WERI-Rb-1 (cell line): ENCODE measurements around the gene FAAP100.

Experiments
- DNase-seq: peaks from one replicate; pipeline ENCODE4 v3.0.0-alpha.2; 2020
- H3K27ac ChIP-seq: fragments of 250-450 bp; sonication (Bioruptor Pico); 2 replicates; pipeline ENCODE4 v1.5.1; 2020; ENCODE audit warnings: mild to moderate bottlenecking, moderate library complexity
- H3K27me3 ChIP-seq: fragments of 250-450 bp; sonication (Bioruptor Pico); 2 replicates; pipeline ENCODE4 v1.5.1; 2021; ENCODE audit warnings: mild to moderate bottlenecking, low read depth, moderate library complexity; ENCODE audit not compliant: insufficient read depth, severe bottlenecking
- H3K36me3 ChIP-seq: fragments of 250-450 bp; sonication (Bioruptor Pico); 2 replicates; pipeline ENCODE4 v1.5.1; 2020; ENCODE audit warnings: mild to moderate bottlenecking, moderate library complexity
- H3K4me3 ChIP-seq: 2 replicates; pipeline ENCODE4 v1.5.1; 2011; ENCODE audit warnings: low read depth, mild to moderate bottlenecking, control low read depth, low read length
- H3K9me3 ChIP-seq: fragments of 250-450 bp; sonication (Bioruptor Pico); 2 replicates; pipeline ENCODE4 v1.5.1; 2021; ENCODE audit warnings: mild to moderate bottlenecking, moderate library complexity; ENCODE audit not compliant: severe bottlenecking
- TF ChIP-seq, protein P1 (sequence below): IDR thresholded peaks from 2 replicates; pipeline ENCODE4 v1.5.1; 2011; ENCODE audit warnings: low read depth, mild to moderate bottlenecking, control low read depth, inconsistent platforms, low read length

The FAAP100 gene

DNA sequence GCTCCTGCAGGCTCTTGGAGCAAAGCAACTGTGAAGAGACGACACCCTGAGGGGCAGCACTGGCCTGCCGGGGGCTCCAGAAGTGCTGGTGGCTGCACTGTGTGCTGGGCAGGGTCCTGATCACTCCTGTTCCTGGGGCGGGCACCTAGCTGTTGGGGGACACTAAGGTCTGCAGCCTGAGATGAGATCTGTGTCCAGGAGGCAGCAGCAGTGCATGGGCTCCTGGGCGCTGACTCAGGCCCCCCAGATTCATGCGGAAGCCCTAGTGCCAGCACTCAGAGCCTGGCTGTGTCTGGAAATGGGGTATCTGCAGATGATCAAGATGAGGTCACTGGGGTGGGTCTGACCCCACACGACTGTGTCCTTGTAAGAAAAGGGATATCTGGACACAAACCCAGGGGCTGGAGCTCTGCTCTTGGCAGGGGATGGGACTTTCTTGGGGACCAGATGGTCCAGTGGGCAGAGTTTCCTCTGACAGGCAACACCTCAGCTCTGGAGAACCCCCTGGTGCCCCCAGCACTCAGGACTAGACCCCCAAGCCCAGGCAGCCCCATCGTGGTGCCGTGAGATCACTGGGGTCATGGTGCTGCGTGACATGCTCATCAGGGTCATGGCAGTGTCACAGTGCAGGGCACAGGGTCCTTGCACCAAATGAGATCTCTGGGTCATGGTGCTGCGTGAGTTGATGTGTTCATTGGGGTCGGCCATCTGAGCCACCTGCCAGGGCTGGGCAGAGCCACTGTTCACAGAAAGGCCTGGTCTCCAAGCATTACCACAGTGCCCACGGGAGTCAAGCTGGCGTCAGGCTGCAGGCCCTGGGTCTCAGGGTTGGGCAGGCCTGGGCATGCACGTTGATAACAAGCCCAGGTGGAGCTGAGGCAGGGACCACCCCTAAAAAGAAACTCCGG, 9.5 kb downstream of the FAAP100 start:
- no peak overlapping the region for H3K4me3 ChIP-seq
- no peaks in the 10 kb centered on the region for H3K9me3 ChIP-seq
- no peak for DNase-seq
- TF ChIP-seq, protein P1, sequence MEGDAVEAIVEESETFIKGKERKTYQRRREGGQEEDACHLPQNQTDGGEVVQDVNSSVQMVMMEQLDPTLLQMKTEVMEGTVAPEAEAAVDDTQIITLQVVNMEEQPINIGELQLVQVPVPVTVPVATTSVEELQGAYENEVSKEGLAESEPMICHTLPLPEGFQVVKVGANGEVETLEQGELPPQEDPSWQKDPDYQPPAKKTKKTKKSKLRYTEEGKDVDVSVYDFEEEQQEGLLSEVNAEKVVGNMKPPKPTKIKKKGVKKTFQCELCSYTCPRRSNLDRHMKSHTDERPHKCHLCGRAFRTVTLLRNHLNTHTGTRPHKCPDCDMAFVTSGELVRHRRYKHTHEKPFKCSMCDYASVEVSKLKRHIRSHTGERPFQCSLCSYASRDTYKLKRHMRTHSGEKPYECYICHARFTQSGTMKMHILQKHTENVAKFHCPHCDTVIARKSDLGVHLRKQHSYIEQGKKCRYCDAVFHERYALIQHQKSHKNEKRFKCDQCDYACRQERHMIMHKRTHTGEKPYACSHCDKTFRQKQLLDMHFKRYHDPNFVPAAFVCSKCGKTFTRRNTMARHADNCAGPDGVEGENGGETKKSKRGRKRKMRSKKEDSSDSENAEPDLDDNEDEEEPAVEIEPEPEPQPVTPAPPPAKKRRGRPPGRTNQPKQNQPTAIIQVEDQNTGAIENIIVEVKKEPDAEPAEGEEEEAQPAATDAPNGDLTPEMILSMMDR = no peak
- peak overlapping the region; percentile 34; the same call in 1 of the 2 replicates for H3K27ac ChIP-seq
- H3K36me3 ChIP-seq = peaks cover 92% of the 10 kb centered on the region
- no peaks in the 10 kb centered on the region for H3K27me3 ChIP-seq

- Histone ChIP-seq H3K36me3 (peaks cover 76% of the 10 kb centered on the region), H3K27ac (no peak overlapping the region)
- TF ChIP-seq, protein P1 = no peak
Measured at GRCh38 chr17:81541123-81541522, 11.0 kb downstream of the FAAP100 start.

DNA sequence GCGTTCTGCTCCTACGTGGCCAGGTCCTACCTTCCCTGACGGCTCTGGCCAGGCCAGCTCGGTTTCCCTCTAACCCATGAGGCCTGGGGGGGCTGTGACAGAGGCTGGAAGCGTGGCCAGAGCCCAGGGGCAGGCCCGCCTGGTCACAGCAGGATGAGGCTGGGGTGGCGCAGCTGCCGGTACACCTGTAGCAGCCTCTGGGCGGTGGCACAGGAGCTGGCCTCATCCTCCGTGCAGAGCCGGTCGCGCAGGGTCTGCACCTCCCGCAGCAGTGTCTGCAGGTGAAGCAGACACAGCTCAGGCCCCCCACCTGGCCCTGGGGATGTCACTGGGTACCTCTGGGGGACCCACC, 11.5 kb downstream of the FAAP100 start:
- H3K36me3 ChIP-seq = peaks cover 71% of the 10 kb centered on the region
- TF ChIP-seq, protein P1 = no peak
- H3K4me3 ChIP-seq = no peak overlapping the region
- H3K27me3 ChIP-seq = no peaks in the 10 kb centered on the region
- H3K9me3 ChIP-seq = peaks cover 2% of the 10 kb centered on the region
- no peak overlapping the region for H3K27ac ChIP-seq
- DNase-seq = no peak

More at GRCh38 chr17:81541123-81541522, 11.0 kb downstream of the FAAP100 start:
- no peak for DNase-seq
- Histone ChIP-seq H3K4me3 (no peak overlapping the region), H3K9me3 (peaks cover 1% of the 10 kb centered on the region), H3K27me3 (no peaks in the 10 kb centered on the region)

- peaks cover 2% of the 10 kb centered on the region for H3K9me3 ChIP-seq
- no peak overlapping the region for H3K4me3 ChIP-seq
- no peaks in the 10 kb centered on the region for H3K27me3 ChIP-seq
- DNase-seq = no peak
- peak overlapping the region; percentile 77 for H3K27ac ChIP-seq
- TF ChIP-seq, protein P1 = no peak
- H3K36me3 ChIP-seq = peaks cover 66% of the 10 kb centered on the region
Measured at GRCh38 chr17:81539961-81540675, 12.0 kb downstream of the FAAP100 start.

DNA sequence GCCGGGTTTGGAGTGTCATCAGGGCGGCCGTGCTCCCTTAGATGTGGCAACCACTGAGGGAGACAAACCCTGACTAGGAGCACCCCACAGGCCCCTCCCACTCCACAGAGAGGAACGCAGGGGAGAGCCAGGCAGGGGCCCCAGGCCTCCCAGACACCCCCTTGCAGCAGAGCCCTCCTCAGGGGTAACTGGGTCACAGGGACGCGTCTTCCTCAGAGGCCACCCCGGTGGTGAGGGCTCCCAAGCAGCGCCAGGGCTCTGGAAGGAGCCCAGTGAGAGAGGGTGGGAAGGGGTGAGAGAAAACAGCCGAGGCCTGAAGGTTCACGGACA, 12.6 kb downstream of the FAAP100 start:
- H3K9me3 ChIP-seq = peaks cover 2% of the 10 kb centered on the region
- H3K4me3 ChIP-seq = no peak overlapping the region
- H3K27me3 ChIP-seq = no peaks in the 10 kb centered on the region
- DNase-seq = no peak
- TF ChIP-seq, protein P1 = no peak
- H3K36me3 ChIP-seq = peaks cover 60% of the 10 kb centered on the region
- peak overlapping the region; percentile 77 for H3K27ac ChIP-seq
